Liver (tissue), 9 donors: ENCODE data around the gene SPACA5. TPM values are rescaled to one million over a fixed set of nuclear protein-coding genes. Genes with fewer than 3 reads are reported as not detected.
A peak's percentile ranks its signal among the peaks of the same experiment; 100 is the strongest.
"Not testable (repeated sequence)": the region's sequence is repeated elsewhere in the genome, so short reads cannot be mapped to it uniquely, and the experiment has no call there.

ENCODE experiments used
- DNase-seq: peaks from one replicate; pipeline ENCODE4 v3.0.0-alpha.2; 2017; ENCODE audit warnings: low spot score
- H3K27ac ChIP-seq, 2 donors: one replicate each; pipeline ENCODE4 v1.7.0; 2013; ENCODE audit warnings: inconsistent platforms in 2 of 2, low read length in 2 of 2, control low read depth in 1 of 2, low read depth in 1 of 2, mild to moderate bottlenecking in 1 of 2
- H3K27me3 ChIP-seq, 4 donors: one replicate each; pipeline versions ENCODE4 v1.6.1 to v1.7.0; 2013; ENCODE audit warnings: low read length in 3 of 4, inconsistent platforms in 1 of 4, mild to moderate bottlenecking in 1 of 4, moderate library complexity in 1 of 4; ENCODE audit not compliant: control insufficient read depth in 4 of 4, insufficient read depth in 4 of 4
- H3K36me3 ChIP-seq, 4 donors: one replicate each; pipeline versions ENCODE4 v1.6.1 to v1.7.0; 2013; ENCODE audit warnings: low read length in 3 of 4, mild to moderate bottlenecking in 3 of 4, low read depth in 1 of 4, moderate library complexity in 1 of 4; ENCODE audit not compliant: control insufficient read depth in 4 of 4, insufficient read depth in 3 of 4
- H3K4me1 ChIP-seq, 4 donors: one replicate each; pipeline versions ENCODE4 v1.6.1 to v1.7.0; 2013; ENCODE audit warnings: low read length in 3 of 4, mild to moderate bottlenecking in 3 of 4, moderate library complexity in 1 of 4; ENCODE audit not compliant: control insufficient read depth in 4 of 4, insufficient read depth in 4 of 4
- H3K4me3 ChIP-seq, 3 donors: one replicate each; pipeline versions ENCODE4 v1.6.1 to v1.7.0; 2013; ENCODE audit warnings: low read length in 3 of 3, control low read depth in 1 of 3, low read depth in 1 of 3, mild to moderate bottlenecking in 1 of 3
- H3K9ac ChIP-seq, 2 donors: one replicate each; pipeline ENCODE4 v1.7.0; 2013; ENCODE audit warnings: low read length in 2 of 2, mild to moderate bottlenecking in 2 of 2, moderate library complexity in 2 of 2, control low read depth in 1 of 2, low read depth in 1 of 2
- H3K9me3 ChIP-seq, 4 donors: one replicate each; pipeline versions ENCODE4 v1.6.1 to v1.7.0; 2013; ENCODE audit warnings: low read length in 3 of 4; ENCODE audit not compliant: control insufficient read depth in 4 of 4
- ATF3 ChIP-seq: IDR thresholded peaks from 2 replicates; pipeline ENCODE4 v1.6.1; 2016; ENCODE audit warnings: antibody characterized with exemption
- CTCF ChIP-seq: fragments of 150-350 bp; IDR thresholded peaks from 2 replicates; pipeline ENCODE4 v1.5.1; 2017; ENCODE audit warnings: improper control_type of control experiment, low read depth, low read length; ENCODE audit not compliant: missing input control
- FOXA1 ChIP-seq: IDR thresholded peaks from 2 replicates; pipeline ENCODE4 v1.6.1; 2016; ENCODE audit warnings: antibody characterized with exemption
- FOXA2 ChIP-seq: IDR thresholded peaks from 2 replicates; pipeline ENCODE4 v1.6.1; 2016; ENCODE audit warnings: antibody characterized with exemption
- HNF4A ChIP-seq, 2 donors: conservative IDR thresholded peaks; 2 replicates each; pipeline ENCODE4 v1.6.1; 2016; ENCODE audit warnings: antibody characterized with exemption in 2 of 2, mild to moderate bottlenecking in 2 of 2
- HNF4G ChIP-seq: IDR thresholded peaks from 2 replicates; pipeline ENCODE4 v1.6.1; 2016; ENCODE audit warnings: antibody characterized with exemption
- JUND ChIP-seq, 2 donors: IDR thresholded peaks; 2 replicates each; pipeline ENCODE4 v1.6.1; 2016; ENCODE audit warnings: antibody characterized with exemption in 2 of 2
- MAX ChIP-seq: IDR thresholded peaks from 2 replicates; pipeline ENCODE4 v1.6.1; 2016; ENCODE audit warnings: antibody characterized with exemption
- NR2F2 ChIP-seq: IDR thresholded peaks from 2 replicates; pipeline ENCODE4 v1.6.1; 2016; ENCODE audit warnings: antibody characterized with exemption
- RAD21 ChIP-seq, 2 donors: IDR thresholded peaks; 2 replicates each; pipeline ENCODE4 v1.6.1; 2016; ENCODE audit warnings: antibody characterized with exemption in 2 of 2, mild to moderate bottlenecking in 2 of 2
- RXRA ChIP-seq, 2 donors: IDR thresholded peaks; 2 replicates each; pipeline ENCODE4 v1.6.1; 2017 to 2018; ENCODE audit warnings: antibody characterized with exemption in 2 of 2, mild to moderate bottlenecking in 1 of 2
- SP1 ChIP-seq: IDR thresholded peaks from 2 replicates; pipeline ENCODE4 v1.6.1; 2018; ENCODE audit warnings: antibody characterized with exemption, mild to moderate bottlenecking
- TAF1 ChIP-seq: conservative IDR thresholded peaks from 2 replicates; pipeline ENCODE4 v1.6.1; 2016; ENCODE audit warnings: antibody characterized with exemption, mild to moderate bottlenecking
- YY1 ChIP-seq: IDR thresholded peaks from 2 replicates; pipeline ENCODE4 v1.6.1; 2016; ENCODE audit warnings: antibody characterized with exemption, mild to moderate bottlenecking
- WGBS: extraction: QIAGEN DNeasy Blood & Tissue Kit; methylation state at CpG from one replicate; pipeline ENCODE4 v1.1.7; 2013; 5-methylcytosine and 5-hydroxymethylcytosine counted together
- polyA plus RNA-seq, 2 donors: library from polyadenylated mRNA; stranded (reverse) in 1 of 2; unstranded in 1 of 2; fragments of 200-250 nt in 1 of 2; fragments of >200 nt in 1 of 2; fragmentation: Nextera tagmentation in 1 of 2; extraction: Ambion mirVana in 1 of 2; gene quantifications; one replicate each; pipeline versions ENCODE4 v1.2.1 to v1.2.3, GENCODE V29; 2013 to 2015
- total RNA-seq, 2 donors: library from RNA; depleted of rRNA; stranded (reverse); fragments of >200 nt; gene quantifications; one replicate each; pipeline ENCODE4 v1.2.3, GENCODE V29; 2014
- TF ChIP-seq, protein P1 (sequence below): IDR thresholded peaks from 2 replicates; pipeline ENCODE4 v1.6.1; 2016; ENCODE audit warnings: antibody characterized with exemption, mild to moderate bottlenecking
- TF ChIP-seq, protein P2 (sequence below): IDR thresholded peaks from 2 replicates; pipeline ENCODE4 v1.6.1; 2016; ENCODE audit warnings: antibody characterized with exemption
- donor health status: healthy.
- donor health status: healthy.
- donor health status: healthy.
- donor health status: healthy.
- donor health status: healthy.

SPACA5 gene
- total and polyA plus RNA-seq, 4 donors: not detected

- no CpG with 5 or more reads among the region's 1 CpG for WGBS
- H3K4me1 ChIP-seq, H3K9me3 ChIP-seq, H3K27me3 ChIP-seq, H3K36me3 ChIP-seq, H3K4me3 ChIP-seq, H3K9ac ChIP-seq, DNase-seq, H3K27ac ChIP-seq: not testable (repeated sequence)
These were observed 13.1 kb downstream of the SPACA5 start for GRCh38 chrX:48019892-48020291.

- H3K4me3 ChIP-seq, H3K9me3 ChIP-seq, H3K4me1 ChIP-seq, DNase-seq, H3K36me3 ChIP-seq, H3K27me3 ChIP-seq, H3K9ac ChIP-seq, H3K27ac ChIP-seq: not testable (repeated sequence)
- 62% methylated on average over 11 of the region's 11 CpGs for WGBS
These were observed 13.7 kb downstream of the SPACA5 start for GRCh38 chrX:48020472-48020871.

DNA sequence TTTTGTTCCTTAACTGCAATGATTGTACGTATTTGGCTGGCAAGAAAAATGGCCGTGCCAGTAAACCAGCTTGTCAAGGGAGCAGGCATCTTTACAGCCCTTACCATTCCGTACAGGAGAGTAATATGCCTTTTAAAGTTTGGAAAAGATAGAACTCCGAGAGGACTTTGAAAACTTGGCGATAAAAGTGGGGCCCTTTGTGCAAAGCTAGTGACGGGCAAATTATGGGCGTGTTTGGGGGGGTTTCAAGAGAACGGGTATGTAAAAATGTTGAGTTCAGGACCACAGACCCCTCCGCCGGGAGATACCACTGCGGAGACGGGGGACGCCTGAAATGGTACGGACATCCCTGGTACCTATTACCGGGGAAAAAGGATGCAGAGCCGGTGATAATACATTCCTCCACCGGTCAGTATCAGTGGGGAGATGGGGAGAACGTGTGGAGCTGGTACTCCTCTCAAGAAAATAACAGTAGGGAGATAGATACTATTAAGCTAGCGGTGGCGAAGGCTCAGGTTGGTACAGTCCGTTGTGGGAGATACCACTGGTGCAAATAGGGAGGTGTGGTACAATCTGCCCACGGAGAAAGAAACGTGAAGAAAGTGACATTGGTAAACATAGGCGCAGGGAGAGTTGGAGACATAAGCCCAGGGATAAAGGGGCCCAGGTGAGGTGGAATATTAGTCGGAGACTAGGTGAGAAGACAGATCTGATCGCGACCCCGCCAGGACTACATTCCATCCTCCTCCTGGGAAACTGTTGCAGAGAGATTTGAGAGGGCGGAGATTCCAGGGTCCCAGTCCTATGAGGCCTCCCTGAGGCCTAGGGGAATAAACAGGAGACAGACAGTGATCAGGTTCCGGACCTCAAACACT is 14.5 kb downstream of the SPACA5 start:
- TF ChIP-seq RAD21 (IDR thresholded peaks at IDR 0.05) (peak in 1 of 2 donors; percentile 3), RXRA (IDR thresholded peaks at IDR 0.05) (no peak), MAX (peak; percentile 39), CTCF (no peak), YY1 (peak; percentile 97), TAF1 (peak; percentile 33), NR2F2 (peak; percentile 17)
- Histone ChIP-seq H3K27me3 (no peaks in the 10 kb centered on the region), H3K9me3 (peaks cover 0 to 2% (median 0%) of the 10 kb centered on the region in 4 donors), H3K9ac (peak overlapping the region; percentile 3 to 95), H3K4me1 (peaks cover 0 to 4% (median under 1%) of the 10 kb centered on the region in 4 donors), H3K27ac (peak overlapping the region; percentile 89 to 93), H3K36me3 (no peaks in the 10 kb centered on the region), H3K4me3 (peak overlapping the region; percentile 5 to 88 (median 60))
- peak; percentile 79 for DNase-seq
- under 1% methylated on average over 30 of the region's 30 CpGs for WGBS

DNA sequence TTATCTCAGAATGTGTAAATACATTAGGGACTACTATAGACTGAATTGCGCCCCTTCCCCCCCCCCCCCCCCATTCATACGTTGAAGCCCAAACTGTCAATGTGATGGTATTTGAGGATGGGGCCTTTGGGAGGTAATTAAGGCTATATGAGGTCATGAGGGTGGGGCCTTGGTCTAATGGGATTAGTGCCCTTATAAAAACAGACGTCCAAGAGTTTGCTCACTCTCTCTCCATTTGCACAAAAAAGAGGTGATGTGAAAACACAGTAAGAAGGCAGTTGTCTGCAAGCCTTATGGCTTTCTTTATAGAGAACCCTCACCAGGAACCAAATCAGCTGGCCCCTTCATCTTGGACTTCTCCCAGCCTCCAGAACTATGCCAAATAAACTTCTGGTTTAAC is 15.3 kb downstream of the SPACA5 start:
- H3K9ac ChIP-seq: no peak overlapping the region
- no peak overlapping the region for H3K4me3 ChIP-seq
- 55% methylated on average over 3 of the region's 3 CpGs for WGBS
- H3K27ac ChIP-seq: peak overlapping the region in 1 of 2 donors; percentile 89
- H3K36me3 ChIP-seq: no peaks in the 10 kb centered on the region
- H3K9me3 ChIP-seq: peaks cover 0 to 2% (median 0%) of the 10 kb centered on the region in 4 donors
- H3K27me3 ChIP-seq: no peaks in the 10 kb centered on the region
- no peak for DNase-seq
- peaks cover 0 to 4% (median under 1%) of the 10 kb centered on the region in 4 donors for H3K4me1 ChIP-seq
- TF ChIP-seq, protein P1, sequence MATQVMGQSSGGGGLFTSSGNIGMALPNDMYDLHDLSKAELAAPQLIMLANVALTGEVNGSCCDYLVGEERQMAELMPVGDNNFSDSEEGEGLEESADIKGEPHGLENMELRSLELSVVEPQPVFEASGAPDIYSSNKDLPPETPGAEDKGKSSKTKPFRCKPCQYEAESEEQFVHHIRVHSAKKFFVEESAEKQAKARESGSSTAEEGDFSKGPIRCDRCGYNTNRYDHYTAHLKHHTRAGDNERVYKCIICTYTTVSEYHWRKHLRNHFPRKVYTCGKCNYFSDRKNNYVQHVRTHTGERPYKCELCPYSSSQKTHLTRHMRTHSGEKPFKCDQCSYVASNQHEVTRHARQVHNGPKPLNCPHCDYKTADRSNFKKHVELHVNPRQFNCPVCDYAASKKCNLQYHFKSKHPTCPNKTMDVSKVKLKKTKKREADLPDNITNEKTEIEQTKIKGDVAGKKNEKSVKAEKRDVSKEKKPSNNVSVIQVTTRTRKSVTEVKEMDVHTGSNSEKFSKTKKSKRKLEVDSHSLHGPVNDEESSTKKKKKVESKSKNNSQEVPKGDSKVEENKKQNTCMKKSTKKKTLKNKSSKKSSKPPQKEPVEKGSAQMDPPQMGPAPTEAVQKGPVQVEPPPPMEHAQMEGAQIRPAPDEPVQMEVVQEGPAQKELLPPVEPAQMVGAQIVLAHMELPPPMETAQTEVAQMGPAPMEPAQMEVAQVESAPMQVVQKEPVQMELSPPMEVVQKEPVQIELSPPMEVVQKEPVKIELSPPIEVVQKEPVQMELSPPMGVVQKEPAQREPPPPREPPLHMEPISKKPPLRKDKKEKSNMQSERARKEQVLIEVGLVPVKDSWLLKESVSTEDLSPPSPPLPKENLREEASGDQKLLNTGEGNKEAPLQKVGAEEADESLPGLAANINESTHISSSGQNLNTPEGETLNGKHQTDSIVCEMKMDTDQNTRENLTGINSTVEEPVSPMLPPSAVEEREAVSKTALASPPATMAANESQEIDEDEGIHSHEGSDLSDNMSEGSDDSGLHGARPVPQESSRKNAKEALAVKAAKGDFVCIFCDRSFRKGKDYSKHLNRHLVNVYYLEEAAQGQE: no peak
- TF ChIP-seq RAD21 (IDR thresholded peaks at IDR 0.05) (no peak), FOXA1 (no peak), ATF3 (no peak), HNF4A (conservative IDR thresholded peaks at IDR 0.05) (no peak), JUND (IDR thresholded peaks at IDR 0.05) (no peak), SP1 (no peak), TAF1 (no peak), FOXA2 (no peak), HNF4G (no peak)
- TF ChIP-seq, protein P2, sequence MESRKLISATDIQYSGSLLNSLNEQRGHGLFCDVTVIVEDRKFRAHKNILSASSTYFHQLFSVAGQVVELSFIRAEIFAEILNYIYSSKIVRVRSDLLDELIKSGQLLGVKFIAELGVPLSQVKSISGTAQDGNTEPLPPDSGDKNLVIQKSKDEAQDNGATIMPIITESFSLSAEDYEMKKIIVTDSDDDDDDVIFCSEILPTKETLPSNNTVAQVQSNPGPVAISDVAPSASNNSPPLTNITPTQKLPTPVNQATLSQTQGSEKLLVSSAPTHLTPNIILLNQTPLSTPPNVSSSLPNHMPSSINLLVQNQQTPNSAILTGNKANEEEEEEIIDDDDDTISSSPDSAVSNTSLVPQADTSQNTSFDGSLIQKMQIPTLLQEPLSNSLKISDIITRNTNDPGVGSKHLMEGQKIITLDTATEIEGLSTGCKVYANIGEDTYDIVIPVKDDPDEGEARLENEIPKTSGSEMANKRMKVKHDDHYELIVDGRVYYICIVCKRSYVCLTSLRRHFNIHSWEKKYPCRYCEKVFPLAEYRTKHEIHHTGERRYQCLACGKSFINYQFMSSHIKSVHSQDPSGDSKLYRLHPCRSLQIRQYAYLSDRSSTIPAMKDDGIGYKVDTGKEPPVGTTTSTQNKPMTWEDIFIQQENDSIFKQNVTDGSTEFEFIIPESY: no peak
